IPS-18a (cell line): ENCODE measurements around the gene ANKRD23.
A peak's percentile ranks its signal among the peaks of the same experiment; 100 is the strongest.

ENCODE experiments used
- H3K27ac ChIP-seq: one replicate; pipeline ENCODE4 v1.5.1; 2013; ENCODE audit warnings: low read length
- H3K27me3 ChIP-seq: one replicate; pipeline ENCODE4 v1.6.1; 2013; ENCODE audit warnings: mild to moderate bottlenecking, low read length; ENCODE audit not compliant: control insufficient read depth, insufficient read depth
- H3K36me3 ChIP-seq: one replicate; pipeline ENCODE4 v1.6.1; 2013; ENCODE audit warnings: low read depth, low read length; ENCODE audit not compliant: control insufficient read depth
- H3K4me1 ChIP-seq: one replicate; pipeline ENCODE4 v1.6.1; 2013; ENCODE audit warnings: low read depth, low read length; ENCODE audit not compliant: control insufficient read depth
- H3K4me3 ChIP-seq: one replicate; pipeline ENCODE4 v1.5.1; 2013; ENCODE audit warnings: low read length
- H3K9ac ChIP-seq: one replicate; pipeline ENCODE4 v1.6.1; 2013; ENCODE audit warnings: mild to moderate bottlenecking, low read length, moderate library complexity
- H3K9me3 ChIP-seq: one replicate; pipeline ENCODE4 v1.6.1; 2013; ENCODE audit warnings: low read depth, low read length; ENCODE audit not compliant: control insufficient read depth

Gene ANKRD23

GRCh38 chr2:96828436-96828835 lies 15.4 kb downstream of the ANKRD23 start:
- H3K9ac ChIP-seq = no peak overlapping the region
- H3K4me1 ChIP-seq = peaks cover 15% of the 10 kb centered on the region

GRCh38 chr2:96826546-96827278 lies 17.1 kb downstream of the ANKRD23 start:
- Histone ChIP-seq H3K9ac (no peak overlapping the region), H3K27me3 (no peaks in the 10 kb centered on the region), H3K9me3 (no peaks in the 10 kb centered on the region), H3K27ac (no peak overlapping the region), H3K4me1 (no peaks in the 10 kb centered on the region), H3K36me3 (peaks cover 44% of the 10 kb centered on the region), H3K4me3 (no peak overlapping the region)

More at GRCh38 chr2:96828436-96828835, 15.4 kb downstream of the ANKRD23 start:
- no peak overlapping the region for H3K27ac ChIP-seq
- H3K27me3 ChIP-seq = no peaks in the 10 kb centered on the region
- no peaks in the 10 kb centered on the region for H3K9me3 ChIP-seq
- no peak overlapping the region for H3K4me3 ChIP-seq
- peaks cover 44% of the 10 kb centered on the region for H3K36me3 ChIP-seq

- no peaks in the 10 kb centered on the region for H3K4me1 ChIP-seq
- no peaks in the 10 kb centered on the region for H3K27me3 ChIP-seq
- H3K36me3 ChIP-seq = peaks cover 34% of the 10 kb centered on the region
- no peak overlapping the region for H3K9ac ChIP-seq
- no peak overlapping the region for H3K27ac ChIP-seq
- no peak overlapping the region for H3K4me3 ChIP-seq
- H3K9me3 ChIP-seq = no peaks in the 10 kb centered on the region
These were observed 18.8 kb downstream of the ANKRD23 start for GRCh38 chr2:96825057-96825456.

GRCh38 chr2:96824079-96824870 lies 19.5 kb downstream of the ANKRD23 start:
- Histone ChIP-seq H3K4me1 (no peaks in the 10 kb centered on the region), H3K9ac (no peak overlapping the region), H3K27ac (no peak overlapping the region), H3K9me3 (no peaks in the 10 kb centered on the region), H3K36me3 (peaks cover 26% of the 10 kb centered on the region), H3K4me3 (no peak overlapping the region), H3K27me3 (no peaks in the 10 kb centered on the region)

- no peaks in the 10 kb centered on the region for H3K27me3 ChIP-seq
- no peak overlapping the region for H3K4me3 ChIP-seq
- peaks cover 23% of the 10 kb centered on the region for H3K36me3 ChIP-seq
- H3K4me1 ChIP-seq = no peaks in the 10 kb centered on the region
- H3K9me3 ChIP-seq = no peaks in the 10 kb centered on the region
- no peak overlapping the region for H3K27ac ChIP-seq
- no peak overlapping the region for H3K9ac ChIP-seq
These were observed 20.6 kb downstream of the ANKRD23 start for GRCh38 chr2:96823198-96823597.

- Histone ChIP-seq H3K9ac (no peak overlapping the region), H3K9me3 (no peaks in the 10 kb centered on the region), H3K36me3 (peaks cover 19% of the 10 kb centered on the region), H3K4me3 (no peak overlapping the region), H3K4me1 (peaks cover under 1% of the 10 kb centered on the region), H3K27me3 (peaks cover under 1% of the 10 kb centered on the region), H3K27ac (no peak overlapping the region)
These were observed 21.0 kb downstream of the ANKRD23 start for GRCh38 chr2:96822786-96823185.

- Histone ChIP-seq H3K4me3 (no peak overlapping the region), H3K9me3 (no peaks in the 10 kb centered on the region), H3K36me3 (peaks cover 11% of the 10 kb centered on the region), H3K27ac (no peak overlapping the region), H3K27me3 (peaks cover 8% of the 10 kb centered on the region), H3K9ac (no peak overlapping the region), H3K4me1 (peaks cover 3% of the 10 kb centered on the region)
These were observed 22.6 kb downstream of the ANKRD23 start for GRCh38 chr2:96821113-96821675.

GRCh38 chr2:96819876-96820511 lies 23.8 kb downstream of the ANKRD23 start:
- no peak overlapping the region for H3K4me3 ChIP-seq
- H3K9ac ChIP-seq = no peak overlapping the region
- no peaks in the 10 kb centered on the region for H3K9me3 ChIP-seq
- H3K36me3 ChIP-seq = peaks cover 9% of the 10 kb centered on the region
- peaks cover 8% of the 10 kb centered on the region for H3K27me3 ChIP-seq
- H3K27ac ChIP-seq = no peak overlapping the region
- H3K4me1 ChIP-seq = peaks cover 6% of the 10 kb centered on the region

- Histone ChIP-seq H3K27ac (no peak overlapping the region), H3K4me1 (peaks cover 7% of the 10 kb centered on the region), H3K36me3 (peaks cover 9% of the 10 kb centered on the region), H3K27me3 (peaks cover 8% of the 10 kb centered on the region), H3K9me3 (no peaks in the 10 kb centered on the region), H3K4me3 (no peak overlapping the region), H3K9ac (no peak overlapping the region)
These were observed 24.5 kb downstream of the ANKRD23 start for GRCh38 chr2:96819128-96819875.

GRCh38 chr2:96817882-96818281 lies 25.9 kb downstream of the ANKRD23 start:
- Histone ChIP-seq H3K27me3 (peaks cover 8% of the 10 kb centered on the region), H3K36me3 (peaks cover 9% of the 10 kb centered on the region), H3K4me1 (peaks cover 7% of the 10 kb centered on the region), H3K9me3 (no peaks in the 10 kb centered on the region), H3K4me3 (peak overlapping the region; percentile 71), H3K27ac (no peak overlapping the region), H3K9ac (no peak overlapping the region)
